PFSK-1 (cell line): ENCODE measurements around the gene PPM1F.
A peak's percentile ranks its signal among the peaks of the same experiment; 100 is the strongest.

Experiments
- FOXP2 ChIP-seq: optimal IDR thresholded peaks from 2 replicates; pipeline ENCODE3; 2011; ENCODE audit warnings: borderline replicate concordance, control low read depth, inconsistent platforms; ENCODE audit not compliant: insufficient read depth; ENCODE audit errors: extremely low read length, extremely low read depth
- POLR2AphosphoS5 ChIP-seq: IDR thresholded peaks from 2 replicates; pipeline ENCODE4 v1.6.1; 2012; ENCODE audit warnings: low read depth, mild to moderate bottlenecking, control low read depth, low read length, moderate library complexity
- SIN3A ChIP-seq: IDR thresholded peaks from 2 replicates; pipeline ENCODE4 v1.6.1; 2012; ENCODE audit warnings: mild to moderate bottlenecking, low read length, moderate library complexity, borderline replicate concordance; ENCODE audit not compliant: insufficient read depth
- TAF1 ChIP-seq: IDR thresholded peaks from 2 replicates; pipeline ENCODE4 v1.6.1; 2012; ENCODE audit warnings: low read length, control low read depth, borderline replicate concordance; ENCODE audit not compliant: insufficient read depth
- TF ChIP-seq, protein P1 (sequence below), 2 experiments: IDR thresholded peaks; 2 replicates each; pipeline versions ENCODE4 v1.6.1 to v1.8.0; 2011 to 2012; ENCODE audit warnings: low read depth in 2 of 2, low read length in 2 of 2, control low read depth in 1 of 2, inconsistent platforms in 1 of 2, mild to moderate bottlenecking in 1 of 2, moderate library complexity in 1 of 2; ENCODE audit not compliant: insufficient read depth in 1 of 2

The PPM1F gene

DNA sequence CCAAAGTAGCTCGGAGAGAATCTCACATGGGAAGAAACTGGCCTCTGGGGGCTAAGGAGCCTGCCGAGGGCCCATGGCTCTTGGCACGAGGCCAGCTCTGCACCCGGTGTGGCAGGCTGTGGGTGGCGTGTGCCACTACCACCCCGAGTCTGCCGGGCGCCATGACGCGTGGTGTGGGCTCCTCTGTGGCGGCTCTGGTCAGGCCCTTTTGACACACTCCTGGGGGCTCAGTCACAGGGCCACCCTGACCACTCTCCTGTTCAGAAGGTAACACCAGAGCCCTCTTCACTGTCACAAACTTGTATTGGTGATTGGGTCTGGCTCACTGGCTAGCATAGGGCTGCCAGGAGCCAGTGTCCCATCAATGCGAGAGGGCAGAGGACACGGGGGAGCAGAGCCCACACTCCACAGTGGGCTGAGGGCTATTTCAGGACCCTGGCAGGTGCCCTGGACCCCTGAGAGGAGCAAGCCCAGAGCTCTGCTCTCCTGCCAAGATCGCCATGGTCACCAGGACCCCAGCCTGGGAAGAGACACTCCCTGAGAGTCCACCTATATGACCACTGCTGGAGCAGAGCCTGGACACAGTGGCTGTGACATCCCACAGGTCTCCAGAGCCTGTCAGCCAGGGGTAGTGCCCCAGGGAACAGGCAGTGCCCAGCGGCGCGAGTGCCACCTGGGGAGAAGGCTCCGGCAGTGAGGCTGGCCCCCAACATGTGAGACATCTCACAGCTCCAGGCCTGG, 8.6 kb upstream of the PPM1F start:
- TF ChIP-seq POLR2AphosphoS5, result 0 out of 2 replicates have a peak, but pooled peaks have one; percentile 19
- no peak for TF ChIP-seq SIN3A

- TF ChIP-seq FOXP2, result no peak
- TF ChIP-seq TAF1, result no peak
- TF ChIP-seq, protein P1, sequence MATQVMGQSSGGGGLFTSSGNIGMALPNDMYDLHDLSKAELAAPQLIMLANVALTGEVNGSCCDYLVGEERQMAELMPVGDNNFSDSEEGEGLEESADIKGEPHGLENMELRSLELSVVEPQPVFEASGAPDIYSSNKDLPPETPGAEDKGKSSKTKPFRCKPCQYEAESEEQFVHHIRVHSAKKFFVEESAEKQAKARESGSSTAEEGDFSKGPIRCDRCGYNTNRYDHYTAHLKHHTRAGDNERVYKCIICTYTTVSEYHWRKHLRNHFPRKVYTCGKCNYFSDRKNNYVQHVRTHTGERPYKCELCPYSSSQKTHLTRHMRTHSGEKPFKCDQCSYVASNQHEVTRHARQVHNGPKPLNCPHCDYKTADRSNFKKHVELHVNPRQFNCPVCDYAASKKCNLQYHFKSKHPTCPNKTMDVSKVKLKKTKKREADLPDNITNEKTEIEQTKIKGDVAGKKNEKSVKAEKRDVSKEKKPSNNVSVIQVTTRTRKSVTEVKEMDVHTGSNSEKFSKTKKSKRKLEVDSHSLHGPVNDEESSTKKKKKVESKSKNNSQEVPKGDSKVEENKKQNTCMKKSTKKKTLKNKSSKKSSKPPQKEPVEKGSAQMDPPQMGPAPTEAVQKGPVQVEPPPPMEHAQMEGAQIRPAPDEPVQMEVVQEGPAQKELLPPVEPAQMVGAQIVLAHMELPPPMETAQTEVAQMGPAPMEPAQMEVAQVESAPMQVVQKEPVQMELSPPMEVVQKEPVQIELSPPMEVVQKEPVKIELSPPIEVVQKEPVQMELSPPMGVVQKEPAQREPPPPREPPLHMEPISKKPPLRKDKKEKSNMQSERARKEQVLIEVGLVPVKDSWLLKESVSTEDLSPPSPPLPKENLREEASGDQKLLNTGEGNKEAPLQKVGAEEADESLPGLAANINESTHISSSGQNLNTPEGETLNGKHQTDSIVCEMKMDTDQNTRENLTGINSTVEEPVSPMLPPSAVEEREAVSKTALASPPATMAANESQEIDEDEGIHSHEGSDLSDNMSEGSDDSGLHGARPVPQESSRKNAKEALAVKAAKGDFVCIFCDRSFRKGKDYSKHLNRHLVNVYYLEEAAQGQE (IDR thresholded peaks at IDR 0.05; ENCODE audit: insufficient read depth in 1 of 2, low read depth in 2 of 2, low read length in 2 of 2), result no peak
- TF ChIP-seq SIN3A, result no peak
- TF ChIP-seq POLR2AphosphoS5, result no peak
These were observed 7.8 kb upstream of the PPM1F start for GRCh38 chr22:21960200-21961126.

DNA sequence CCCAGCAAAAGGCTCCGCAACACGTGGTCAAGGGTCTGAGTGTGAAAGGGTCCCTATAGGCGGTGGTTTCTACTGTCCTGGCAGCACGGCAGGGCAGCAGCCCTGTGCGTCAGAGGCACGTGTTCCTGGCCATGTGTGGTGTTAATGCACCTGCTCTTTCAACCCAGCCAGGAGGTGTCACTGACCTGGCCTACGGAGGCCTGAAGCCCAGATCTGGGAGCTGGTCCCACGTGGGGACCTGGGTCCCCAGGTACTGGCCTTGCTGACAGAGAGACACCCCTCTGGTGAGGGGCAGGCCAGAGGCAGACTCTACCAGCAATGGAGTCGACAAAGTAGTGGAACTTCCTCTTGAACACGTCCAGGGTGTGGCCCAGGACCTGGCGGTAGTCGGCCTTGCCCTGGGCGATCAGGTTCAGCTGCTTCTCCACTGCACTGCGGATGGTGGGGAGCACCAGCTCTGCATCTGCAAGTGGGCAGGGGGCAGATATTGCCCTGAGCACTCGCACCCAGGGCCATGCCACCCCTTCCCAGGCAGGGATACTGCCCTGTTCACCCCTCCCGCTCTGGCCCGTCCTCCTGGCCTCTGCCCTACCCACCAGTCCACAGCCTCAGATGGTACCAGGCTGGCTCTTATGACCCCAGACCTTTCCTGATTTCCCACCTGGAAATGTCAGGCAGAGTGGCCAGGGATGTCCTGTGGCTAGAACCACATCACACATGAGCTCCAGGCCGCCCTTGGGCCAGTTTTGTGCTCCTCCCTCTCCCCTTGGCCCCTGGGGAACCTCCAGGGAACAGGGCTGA, 6.8 kb upstream of the PPM1F start:
- TF ChIP-seq POLR2AphosphoS5 (no peak), SIN3A (no peak), TAF1 (no peak), FOXP2 (no peak)
- TF ChIP-seq, protein P1 (IDR thresholded peaks at IDR 0.05; ENCODE audit: insufficient read depth in 1 of 2, low read depth in 2 of 2, low read length in 2 of 2), result no peak

DNA sequence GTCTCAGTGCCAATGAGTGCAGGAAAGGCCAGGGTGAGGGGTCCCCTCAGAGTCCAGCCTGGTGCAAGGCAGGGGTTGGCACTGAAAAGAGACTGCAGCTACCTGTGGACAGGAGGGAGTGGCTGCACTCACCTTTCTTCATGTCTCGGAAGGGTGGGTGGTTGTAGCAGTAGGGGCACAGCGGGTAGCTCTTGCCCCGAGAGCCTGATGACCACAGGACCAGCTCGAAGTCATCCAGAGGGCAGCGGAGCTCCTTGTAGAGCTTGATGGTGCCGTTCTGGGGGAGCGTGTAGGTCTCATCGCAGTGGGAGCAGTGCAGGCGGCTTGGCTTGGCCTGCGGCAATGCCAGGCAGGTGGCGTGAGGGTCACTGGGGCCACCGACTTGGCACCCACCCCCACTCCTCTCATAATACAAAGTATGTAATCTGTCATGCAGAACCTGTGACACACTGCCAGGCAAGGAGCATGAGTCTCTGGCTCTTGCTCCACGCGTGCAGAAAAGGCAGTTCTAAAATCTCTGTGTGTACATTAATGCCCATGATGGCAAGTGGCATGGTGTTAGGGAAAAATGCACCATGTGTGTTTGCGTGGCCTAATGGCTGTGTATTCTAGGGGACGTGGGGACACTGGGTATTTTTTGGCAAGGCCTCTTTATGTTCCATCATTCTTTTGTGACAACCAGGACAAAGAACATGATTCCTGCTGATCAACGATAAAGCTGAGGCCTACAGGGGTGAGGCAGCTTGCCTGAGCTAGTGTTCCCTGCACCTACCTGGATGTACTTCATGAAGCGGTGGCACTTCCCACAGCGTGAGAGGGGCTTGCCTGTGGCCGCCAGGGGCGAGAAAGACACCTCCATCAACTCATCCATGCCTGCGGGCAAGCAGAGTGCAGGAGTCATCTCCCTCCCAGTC, 6.0 kb upstream of the PPM1F start:
- TF ChIP-seq POLR2AphosphoS5, result no peak
- no peak for TF ChIP-seq FOXP2
- TF ChIP-seq, protein P1 (IDR thresholded peaks at IDR 0.05; ENCODE audit: insufficient read depth in 1 of 2, low read depth in 2 of 2, low read length in 2 of 2), result no peak
- no peak for TF ChIP-seq SIN3A
- no peak for TF ChIP-seq TAF1

GRCh38 chr22:21951931-21952465, 650 bp downstream of the PPM1F start:
- no peak for TF ChIP-seq TAF1
- no peak for TF ChIP-seq POLR2AphosphoS5
- TF ChIP-seq, protein P1 (IDR thresholded peaks at IDR 0.05; ENCODE audit: insufficient read depth in 1 of 2, low read depth in 2 of 2, low read length in 2 of 2), result no peak
- TF ChIP-seq FOXP2, result no peak
- no peak for TF ChIP-seq SIN3A
